Anterior cingulate cortex (tissue), 58 donors: Measurements from ENCODE around the gene MTTP.

ENCODE experiments used
- DNase-seq, 58 donors: peaks; one replicate each; lab custom pipeline; 2025; lab: John Stamatoyannopoulos, UW

The MTTP gene

DNA sequence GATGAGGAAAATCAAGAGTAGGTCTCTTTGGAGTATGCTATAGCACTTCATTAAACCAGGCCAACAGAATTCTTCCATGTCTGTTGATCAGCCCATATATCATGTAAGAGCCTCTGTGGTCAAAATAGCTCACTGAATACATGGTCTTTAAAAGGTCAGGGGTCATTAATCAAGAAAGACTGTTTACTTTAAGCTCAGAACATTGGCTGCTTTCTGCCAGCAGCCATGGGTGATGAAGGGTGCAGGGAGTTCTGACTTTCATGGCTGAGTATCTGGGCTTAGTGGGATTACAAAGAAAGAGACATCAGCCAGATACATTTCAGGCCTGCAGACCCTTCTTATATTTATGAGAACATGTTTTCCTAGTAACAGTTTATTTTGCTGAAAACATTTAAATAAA is 90.1 kb downstream of the MTTP start:
- no peak for DNase-seq

DNA sequence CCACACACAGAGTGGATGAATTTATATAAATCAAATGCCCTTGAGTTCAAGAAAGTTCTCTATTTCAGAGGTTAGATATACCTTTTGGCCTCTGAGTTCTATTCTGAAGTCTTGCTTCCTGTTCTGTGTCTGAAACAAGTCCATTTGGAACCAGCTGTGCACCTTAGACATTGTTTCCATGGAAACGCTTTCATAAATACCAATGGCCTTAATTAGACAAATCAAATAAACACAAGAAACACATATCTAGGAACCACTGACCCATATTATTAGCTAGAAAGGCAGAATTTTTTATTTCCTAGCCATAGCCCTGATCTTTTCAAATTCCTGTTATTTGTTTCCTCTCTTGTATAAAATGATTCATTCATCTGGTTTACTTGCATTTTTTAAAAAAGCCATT is 91.4 kb downstream of the MTTP start:
- DNase-seq: no peak

DNA sequence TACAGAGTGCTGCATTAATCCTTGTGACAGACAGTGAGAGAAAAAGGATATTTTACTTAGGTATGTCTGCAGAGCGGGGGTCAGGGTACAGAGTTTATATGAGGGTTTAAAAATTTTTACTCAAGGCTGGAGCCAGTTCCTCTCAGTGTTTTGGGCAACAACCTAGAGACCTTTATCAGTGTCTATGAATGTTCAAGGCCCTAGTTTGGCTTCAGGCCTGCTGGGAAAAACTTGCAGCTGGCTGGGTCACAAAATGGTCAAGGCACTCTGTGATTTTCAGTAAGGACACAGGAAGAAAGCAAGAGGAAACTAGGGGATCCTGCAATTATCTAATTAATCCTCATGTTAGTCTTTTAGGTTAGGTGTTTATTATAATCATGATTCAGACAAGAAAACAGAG is 93.8 kb downstream of the MTTP start:
- DNase-seq: no peak

DNA sequence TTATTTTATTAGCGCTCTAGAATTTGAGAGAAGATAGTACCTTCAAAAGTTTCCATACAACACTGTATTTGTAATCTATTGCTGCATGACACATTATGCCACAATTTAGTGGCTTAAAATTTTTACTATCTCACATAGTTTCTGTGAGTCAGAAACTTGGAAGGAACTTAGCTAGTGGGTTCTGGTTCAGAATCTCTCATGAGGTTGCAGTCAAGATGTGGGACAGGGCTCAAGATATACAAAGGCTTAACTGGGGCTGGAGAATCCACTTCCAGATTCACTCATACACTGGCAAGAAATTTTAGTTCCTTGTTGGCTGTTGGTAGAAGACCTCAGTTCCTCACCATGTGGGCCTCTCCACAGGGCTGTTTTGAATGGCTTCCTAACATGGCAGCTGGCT is 94.5 kb downstream of the MTTP start:
- DNase-seq: no peak

DNA sequence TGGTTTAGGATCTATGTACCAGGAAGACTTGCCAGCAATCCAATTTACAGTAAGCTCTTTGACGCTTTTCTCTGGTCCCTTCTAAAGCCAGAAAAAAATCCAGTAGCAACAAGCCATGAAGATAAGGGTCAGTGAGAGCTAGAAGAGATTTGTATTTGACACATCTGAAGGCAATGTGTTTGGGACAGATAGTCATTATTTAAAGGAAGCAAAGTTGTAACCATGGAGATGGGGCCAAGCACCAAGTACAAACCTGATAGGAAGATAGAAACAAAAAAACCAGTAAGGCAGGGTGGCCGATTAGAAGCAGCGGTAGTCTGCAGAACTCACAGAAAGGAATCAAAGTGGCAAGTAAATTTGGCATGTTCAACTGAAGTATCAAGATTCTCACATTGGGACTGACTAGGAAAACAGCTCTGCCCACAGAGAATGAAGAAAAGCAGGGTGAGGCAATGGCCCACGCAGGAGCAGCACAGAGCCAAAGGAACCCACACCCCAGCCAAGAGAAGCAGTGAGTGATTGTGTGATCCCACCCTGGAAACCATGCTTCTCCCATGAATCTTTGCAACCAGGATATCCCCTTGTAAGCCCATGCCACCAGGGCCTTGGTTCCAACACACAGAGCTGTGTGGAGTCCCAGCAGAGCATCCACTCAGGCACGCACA is 95.9 kb downstream of the MTTP start:
- DNase-seq: no peak
